ENCODE results near the gene CNIH1. TPM values are rescaled to one million over a fixed set of nuclear protein-coding genes. Genes with fewer than 3 reads are reported as not detected.

CNIH1 gene
- total RNA-seq, 2 donors from 2014 or later = 128 to 142 TPM

DNA sequence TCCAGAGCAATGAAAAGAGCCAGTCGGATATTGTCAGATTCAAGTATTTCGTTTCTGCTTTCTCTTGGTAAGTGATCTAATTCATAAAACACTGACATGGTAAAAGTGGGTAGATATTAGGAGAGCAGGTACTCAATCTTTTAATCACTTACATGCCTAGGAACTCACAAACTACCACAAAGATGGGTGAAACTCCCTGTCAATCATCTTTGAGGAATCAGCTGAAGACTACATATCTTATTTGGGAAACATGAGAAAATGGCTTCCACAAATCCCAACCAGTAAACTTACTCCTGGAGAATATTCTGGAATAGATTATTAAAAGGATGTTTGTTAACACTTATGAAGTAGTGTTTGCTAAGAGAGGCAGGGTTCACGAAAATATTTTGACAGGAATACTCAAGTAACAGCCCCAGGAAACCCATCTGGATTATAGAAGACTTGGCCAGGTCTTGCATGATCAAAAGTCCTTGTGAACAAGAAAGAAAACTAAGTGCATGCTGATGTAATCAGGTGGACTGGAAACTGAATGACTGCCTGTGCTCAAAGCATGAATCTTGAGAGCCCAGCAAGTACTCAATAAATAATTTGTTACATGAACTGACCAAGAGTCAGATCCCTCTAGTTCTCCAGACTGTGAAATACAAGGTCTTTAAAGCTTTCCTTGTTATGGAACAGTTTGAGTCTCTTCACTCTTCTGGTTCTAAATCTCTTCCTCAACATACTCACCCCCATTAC is 15.5 kb downstream of the CNIH1 start:
- ATAC-seq (ENCODE audit: insufficient number of reproducible peaks, low FRiP score, low read depth) (no peak), DNase-seq (ENCODE audit: low spot score) (no peak)
- Histone ChIP-seq H3K27ac (no peak overlapping the region), H3K27me3 (replicated peaks; ENCODE audit: insufficient read depth) (no peaks in the 10 kb centered on the region), H3K36me3 (peaks cover 18% of the 10 kb centered on the region), H3K9me3 (no peaks in the 10 kb centered on the region), H3K4me1 (ENCODE audit: control insufficient read depth in 1 of 2, low read depth in 2 of 2) (no peaks in the 10 kb centered on the region), H3K4me3 (no peak overlapping the region)
- TF ChIP-seq, protein P1, sequence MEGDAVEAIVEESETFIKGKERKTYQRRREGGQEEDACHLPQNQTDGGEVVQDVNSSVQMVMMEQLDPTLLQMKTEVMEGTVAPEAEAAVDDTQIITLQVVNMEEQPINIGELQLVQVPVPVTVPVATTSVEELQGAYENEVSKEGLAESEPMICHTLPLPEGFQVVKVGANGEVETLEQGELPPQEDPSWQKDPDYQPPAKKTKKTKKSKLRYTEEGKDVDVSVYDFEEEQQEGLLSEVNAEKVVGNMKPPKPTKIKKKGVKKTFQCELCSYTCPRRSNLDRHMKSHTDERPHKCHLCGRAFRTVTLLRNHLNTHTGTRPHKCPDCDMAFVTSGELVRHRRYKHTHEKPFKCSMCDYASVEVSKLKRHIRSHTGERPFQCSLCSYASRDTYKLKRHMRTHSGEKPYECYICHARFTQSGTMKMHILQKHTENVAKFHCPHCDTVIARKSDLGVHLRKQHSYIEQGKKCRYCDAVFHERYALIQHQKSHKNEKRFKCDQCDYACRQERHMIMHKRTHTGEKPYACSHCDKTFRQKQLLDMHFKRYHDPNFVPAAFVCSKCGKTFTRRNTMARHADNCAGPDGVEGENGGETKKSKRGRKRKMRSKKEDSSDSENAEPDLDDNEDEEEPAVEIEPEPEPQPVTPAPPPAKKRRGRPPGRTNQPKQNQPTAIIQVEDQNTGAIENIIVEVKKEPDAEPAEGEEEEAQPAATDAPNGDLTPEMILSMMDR (IDR thresholded peaks at IDR 0.05) = no peak

DNA sequence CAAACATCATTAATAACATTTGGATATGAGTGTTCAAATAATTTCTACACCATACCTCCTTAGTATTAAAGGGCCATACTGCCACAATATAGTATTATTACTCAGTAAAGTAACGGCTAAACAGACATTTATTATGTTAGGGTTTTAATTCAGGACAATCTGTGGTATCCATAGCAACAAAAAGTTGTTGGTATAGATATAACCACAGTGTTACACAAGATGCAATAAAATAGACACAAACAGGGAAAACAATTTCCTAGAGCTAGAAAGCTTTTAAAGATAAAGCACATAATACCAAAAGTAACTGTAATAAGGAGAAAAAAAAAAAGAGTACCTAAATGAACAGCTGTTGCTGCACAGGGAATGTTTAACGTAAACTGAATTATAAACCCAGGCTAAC is 16.1 kb downstream of the CNIH1 start:
- Histone ChIP-seq H3K4me1 (ENCODE audit: control insufficient read depth in 1 of 2, low read depth in 2 of 2) (no peaks in the 10 kb centered on the region), H3K9me3 (no peaks in the 10 kb centered on the region), H3K27me3 (replicated peaks; ENCODE audit: insufficient read depth) (no peaks in the 10 kb centered on the region), H3K27ac (no peak overlapping the region), H3K36me3 (peaks cover 18% of the 10 kb centered on the region), H3K4me3 (no peak overlapping the region)
- DNase-seq (ENCODE audit: low spot score) = no peak
- TF ChIP-seq, protein P1 (IDR thresholded peaks at IDR 0.05) = no peak
- no peak for ATAC-seq (ENCODE audit: insufficient number of reproducible peaks, low FRiP score, low read depth)

DNA sequence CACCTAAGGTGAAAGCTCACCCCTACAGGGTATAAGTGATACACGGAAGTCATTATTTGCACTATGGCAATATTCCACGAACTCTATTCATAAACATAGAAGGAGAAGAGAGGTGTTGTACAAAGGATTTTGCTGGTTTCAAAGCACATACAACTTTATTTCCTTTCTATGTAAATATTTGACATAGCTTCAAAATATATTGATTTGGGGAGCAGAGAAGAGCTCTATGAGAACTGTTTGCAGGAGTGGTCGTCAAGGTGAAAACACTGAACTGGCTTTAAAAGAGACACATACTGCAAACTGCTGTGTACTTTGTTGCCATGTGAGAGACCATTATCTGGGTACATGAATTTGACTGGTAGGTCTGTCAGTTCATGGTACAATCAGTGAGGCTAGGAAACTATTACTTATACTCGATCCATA is 16.7 kb downstream of the CNIH1 start:
- ATAC-seq (ENCODE audit: insufficient number of reproducible peaks, low FRiP score, low read depth) = peak; percentile 28
- H3K4me1 ChIP-seq (ENCODE audit: control insufficient read depth in 1 of 2, low read depth in 2 of 2) = no peaks in the 10 kb centered on the region
- no peaks in the 10 kb centered on the region for H3K9me3 ChIP-seq
- TF ChIP-seq, protein P1 (IDR thresholded peaks at IDR 0.05) = no peak
- DNase-seq (ENCODE audit: low spot score) = no peak
- no peaks in the 10 kb centered on the region for H3K27me3 ChIP-seq (replicated peaks; ENCODE audit: insufficient read depth)
- H3K36me3 ChIP-seq = peaks cover 13% of the 10 kb centered on the region
- no peak overlapping the region for H3K27ac ChIP-seq
- H3K4me3 ChIP-seq = no peak overlapping the region

DNA sequence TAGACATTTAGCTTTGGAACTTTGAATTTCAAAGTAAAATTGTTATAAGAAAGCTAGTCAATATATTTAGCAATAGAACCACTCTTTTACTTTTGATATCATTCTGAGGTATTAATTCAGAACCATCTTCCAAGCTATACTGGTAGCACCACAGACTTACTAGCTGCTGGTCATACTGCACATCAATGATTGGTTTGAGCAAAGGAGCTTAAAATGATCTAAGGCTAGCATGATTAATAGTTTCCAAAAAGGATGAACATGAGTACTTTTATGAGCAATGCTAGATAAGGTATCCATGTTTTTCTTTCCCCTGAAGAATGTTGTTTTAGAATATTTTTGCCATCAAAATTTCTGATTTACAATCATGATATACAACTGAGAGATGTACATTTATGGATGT is 17.2 kb downstream of the CNIH1 start:
- DNase-seq (ENCODE audit: low spot score) (no peak), ATAC-seq (ENCODE audit: insufficient number of reproducible peaks, low FRiP score, low read depth) (no peak)
- H3K4me3 ChIP-seq = no peak overlapping the region
- H3K36me3 ChIP-seq = peaks cover 8% of the 10 kb centered on the region
- H3K27ac ChIP-seq = no peak overlapping the region
- no peaks in the 10 kb centered on the region for H3K4me1 ChIP-seq (ENCODE audit: control insufficient read depth in 1 of 2, low read depth in 2 of 2)
- no peaks in the 10 kb centered on the region for H3K9me3 ChIP-seq
- TF ChIP-seq, protein P1 (IDR thresholded peaks at IDR 0.05) = no peak
- H3K27me3 ChIP-seq (replicated peaks; ENCODE audit: insufficient read depth) = no peaks in the 10 kb centered on the region

DNA sequence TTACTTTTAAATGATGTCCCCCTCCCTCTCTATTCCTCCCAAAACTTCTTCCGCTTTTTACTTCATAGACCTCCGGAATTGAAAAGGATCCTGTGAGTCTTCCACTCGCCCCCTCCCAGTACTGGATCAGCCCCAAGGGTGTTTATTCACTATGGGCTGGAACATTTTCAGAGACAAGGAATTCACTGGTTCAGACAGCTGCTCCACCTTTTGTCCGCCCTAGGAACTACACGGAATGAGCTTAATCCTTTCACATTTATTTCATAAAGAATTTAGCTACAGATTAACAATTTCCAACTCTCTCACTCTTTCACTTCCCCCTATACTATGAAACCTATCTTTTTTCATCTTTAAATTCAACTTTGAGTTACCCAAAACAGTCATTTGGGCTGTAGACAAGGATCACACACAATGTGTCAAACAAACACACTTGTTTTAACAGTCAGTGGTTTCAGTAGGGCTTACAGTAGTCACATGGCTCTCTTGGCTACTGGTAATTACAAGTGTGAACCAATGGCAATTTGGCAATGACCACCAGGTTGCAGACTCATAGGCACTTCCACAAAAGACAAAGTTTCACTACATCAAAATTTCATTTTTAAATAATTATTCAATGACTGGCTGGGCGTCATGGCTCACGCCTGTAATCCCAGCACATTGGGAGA is 20.6 kb downstream of the CNIH1 start:
- no peak for DNase-seq (ENCODE audit: low spot score)
- H3K4me1 ChIP-seq (ENCODE audit: control insufficient read depth in 1 of 2, low read depth in 2 of 2) = no peaks in the 10 kb centered on the region
- peaks cover 3% of the 10 kb centered on the region for H3K36me3 ChIP-seq
- peak; percentile 43 for ATAC-seq (ENCODE audit: insufficient number of reproducible peaks, low FRiP score, low read depth)
- TF ChIP-seq, protein P1 (IDR thresholded peaks at IDR 0.05) = peak; percentile 50
- no peaks in the 10 kb centered on the region for H3K27me3 ChIP-seq (replicated peaks; ENCODE audit: insufficient read depth)
- H3K9me3 ChIP-seq = no peaks in the 10 kb centered on the region
- no peak overlapping the region for H3K4me3 ChIP-seq
- H3K27ac ChIP-seq = no peak overlapping the region
